ENCODE data around the gene HIVEP3.

The HIVEP3 gene

GRCh38 chr1:41464885-41465284 is 453.8 kb downstream of the HIVEP3 start:
- Histone ChIP-seq H3K36me3 (ENCODE audit: insufficient read depth, low read length) (no peaks in the 10 kb centered on the region), H3K27me3 (ENCODE audit: insufficient read depth, low read length) (peaks cover 4% of the 10 kb centered on the region), H2AFZ (ENCODE audit: low read depth, low read length) (no peak overlapping the region), H3K4me3 (ENCODE audit: low read length) (no peak overlapping the region), H3K9me3 (ENCODE audit: low read length) (no peaks in the 10 kb centered on the region), H3K4me1 (ENCODE audit: insufficient read depth, low read length) (no peaks in the 10 kb centered on the region)

DNA sequence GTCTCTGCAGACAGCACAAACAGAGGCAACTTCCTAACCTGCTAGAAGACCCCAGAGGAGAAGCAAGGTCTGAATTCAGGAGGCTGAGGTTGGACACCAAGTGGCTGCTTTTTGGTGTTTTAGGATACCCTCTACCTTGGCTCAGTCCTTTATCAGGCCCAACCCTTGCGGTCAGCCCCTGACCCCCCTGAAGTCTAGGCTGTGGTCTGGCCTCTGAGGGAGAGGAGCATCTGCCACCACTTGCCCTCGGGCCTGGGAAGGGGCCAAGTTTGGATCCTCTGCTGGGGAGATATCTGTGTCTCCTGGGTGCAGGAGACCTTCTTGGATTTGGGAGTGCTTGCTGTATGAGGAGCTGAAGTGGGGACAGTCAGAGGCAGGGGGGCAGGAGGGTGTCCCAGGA is 455.2 kb downstream of the HIVEP3 start:
- Histone ChIP-seq H3K36me3 (ENCODE audit: insufficient read depth, low read length) (no peaks in the 10 kb centered on the region), H3K4me3 (ENCODE audit: low read length) (no peak overlapping the region), H3K4me1 (ENCODE audit: insufficient read depth, low read length) (no peaks in the 10 kb centered on the region), H3K9me3 (ENCODE audit: low read length) (no peaks in the 10 kb centered on the region), H2AFZ (ENCODE audit: low read depth, low read length) (no peak overlapping the region), H3K27me3 (ENCODE audit: insufficient read depth, low read length) (peaks cover 4% of the 10 kb centered on the region)

DNA sequence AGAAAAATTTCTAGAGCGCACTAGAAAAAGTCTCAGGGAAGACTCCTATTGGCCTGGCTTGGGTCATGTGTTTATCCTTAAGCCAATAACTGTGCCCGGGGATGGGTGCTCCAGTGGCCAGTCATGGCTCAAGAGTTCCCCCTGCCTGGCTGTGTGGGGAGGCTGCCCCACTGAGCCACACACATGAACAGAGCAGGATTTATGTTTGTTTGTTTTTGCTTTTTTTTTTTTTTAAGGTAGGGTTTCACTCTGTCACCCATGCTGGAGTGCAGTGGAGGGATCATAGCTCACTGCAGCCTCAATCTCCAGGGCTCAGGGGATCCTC is 456.1 kb downstream of the HIVEP3 start:
- Histone ChIP-seq H3K4me3 (ENCODE audit: low read length) (no peak overlapping the region), H3K36me3 (ENCODE audit: insufficient read depth, low read length) (no peaks in the 10 kb centered on the region), H3K9me3 (ENCODE audit: low read length) (no peaks in the 10 kb centered on the region), H3K27me3 (ENCODE audit: insufficient read depth, low read length) (peaks cover 4% of the 10 kb centered on the region), H2AFZ (ENCODE audit: low read depth, low read length) (no peak overlapping the region), H3K4me1 (ENCODE audit: insufficient read depth, low read length) (no peaks in the 10 kb centered on the region)

- Histone ChIP-seq H3K27me3 (ENCODE audit: insufficient read depth, low read length) (no peaks in the 10 kb centered on the region), H2AFZ (ENCODE audit: low read depth, low read length) (no peak overlapping the region), H3K36me3 (ENCODE audit: insufficient read depth, low read length) (no peaks in the 10 kb centered on the region), H3K4me1 (ENCODE audit: insufficient read depth, low read length) (no peaks in the 10 kb centered on the region), H3K9me3 (ENCODE audit: low read length) (no peaks in the 10 kb centered on the region), H3K4me3 (ENCODE audit: low read length) (no peak overlapping the region)
These were observed 456.7 kb downstream of the HIVEP3 start for GRCh38 chr1:41461790-41462679.

DNA sequence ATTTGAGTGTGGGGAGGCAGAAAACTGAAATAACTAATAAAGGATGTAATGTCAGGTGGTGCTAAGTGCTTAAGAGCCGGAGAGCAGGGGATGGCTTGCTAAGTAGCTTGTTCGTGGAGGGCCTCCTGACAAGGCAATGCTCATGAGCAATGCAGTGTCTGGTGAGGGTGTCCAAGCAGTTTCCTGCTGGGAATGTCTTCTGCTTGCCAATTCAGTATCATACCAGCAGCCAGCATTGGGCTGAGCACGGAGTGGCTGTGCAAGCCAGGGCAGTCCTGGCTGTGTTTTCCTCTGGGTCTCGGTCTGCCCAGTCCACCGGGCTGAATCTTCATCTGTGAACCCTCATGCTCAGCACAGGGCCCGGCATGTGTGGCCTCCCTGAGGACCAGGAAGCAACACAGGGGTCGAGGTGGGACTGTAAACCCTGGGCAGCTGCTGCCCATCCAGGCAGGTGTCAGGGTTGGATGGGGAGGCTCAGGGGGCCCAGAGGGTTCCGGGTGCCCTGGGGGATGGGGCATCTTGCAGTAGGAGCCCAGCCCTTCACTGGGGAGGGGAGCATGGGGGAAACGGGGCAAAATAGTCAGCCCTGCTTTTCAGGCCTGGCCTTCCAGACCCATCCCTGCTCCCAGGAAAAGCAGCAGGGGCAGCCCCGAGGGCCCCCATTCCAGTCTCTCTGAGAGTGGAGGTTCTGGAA is 461.7 kb downstream of the HIVEP3 start:
- H3K4me3 ChIP-seq (ENCODE audit: low read length) = no peak overlapping the region
- H2AFZ ChIP-seq (ENCODE audit: low read depth, low read length) = no peak overlapping the region
- no peaks in the 10 kb centered on the region for H3K27me3 ChIP-seq (ENCODE audit: insufficient read depth, low read length)
- no peaks in the 10 kb centered on the region for H3K9me3 ChIP-seq (ENCODE audit: low read length)
- no peaks in the 10 kb centered on the region for H3K36me3 ChIP-seq (ENCODE audit: insufficient read depth, low read length)
- H3K4me1 ChIP-seq (ENCODE audit: insufficient read depth, low read length) = no peaks in the 10 kb centered on the region
